Psoas muscle (tissue), 8 donors: ENCODE measurements around the gene PFKFB1. TPM values are rescaled to one million over a fixed set of nuclear protein-coding genes. Genes with fewer than 3 reads are reported as not detected.

Source experiments
- ATAC-seq, 4 donors: fragments of 200-7000 bp; cut with Tn5 transposase; one replicate each; pipeline ENCODE4 v1.9.1; 2020; ENCODE audit warnings: moderate library complexity in 3 of 4, mild to moderate bottlenecking in 2 of 4
- DNase-seq, 2 donors: peaks; one replicate each; pipeline ENCODE4 v3.0.0-alpha.2; 2020
- H3K27ac ChIP-seq: fragments of 200-600 bp; one replicate; pipeline ENCODE4 v1.8.0; 2022
- H3K27me3 ChIP-seq, 3 donors: fragments of 200-600 bp in 1 of 3; one replicate each; pipeline versions ENCODE4 v1.6.1 to v1.8.0; 2013 to 2022; ENCODE audit warnings: low read length in 2 of 3, mild to moderate bottlenecking in 2 of 3, moderate library complexity in 1 of 3; ENCODE audit not compliant: insufficient read depth in 3 of 3
- H3K36me3 ChIP-seq, 2 donors: fragments of 200-600 bp in 1 of 2; one replicate each; pipeline versions ENCODE4 v1.6.1 to v1.8.0; 2013 to 2022; ENCODE audit warnings: low read depth in 1 of 2, mild to moderate bottlenecking in 1 of 2, moderate library complexity in 1 of 2; ENCODE audit not compliant: insufficient read depth in 1 of 2
- H3K4me1 ChIP-seq: fragments of 200-600 bp; one replicate; pipeline ENCODE4 v1.8.0; 2022
- H3K4me3 ChIP-seq: fragments of 200-600 bp; one replicate; pipeline ENCODE4 v1.8.0; 2022; ENCODE audit warnings: mild to moderate bottlenecking
- H3K9me3 ChIP-seq: fragments of 200-600 bp; one replicate; pipeline ENCODE4 v1.8.0; 2022
- WGBS, 3 donors: extraction: QIAGEN DNeasy Blood & Tissue Kit; methylation state at CpG; one replicate each; pipeline versions ENCODE4 v1.1.6 to v1.1.7; 2013; 5-methylcytosine and 5-hydroxymethylcytosine counted together
- intact Hi-C, 2 donors: fragments of 100-400 bp; cut with DNase I; formaldehyde crosslinking; loops; one replicate each; pipeline versions ENCODE4 v1.11.0 to v1.14.2; 2022
- polyA plus RNA-seq, 3 donors: library from polyadenylated mRNA; stranded (reverse); fragments of 200-250 nt; gene quantifications; one replicate each; pipeline ENCODE4 v1.2.3, GENCODE V29; 2013
- total RNA-seq, 4 donors: library from RNA; stranded (reverse); fragmentation: NEBNext Ultra II Directional in 2 of 4; extraction: Animal tissue kit (Norgen Biotek cat#: 25700) in 2 of 4; gene quantifications; one replicate each; pipeline versions ENCODE4 v1.2.1 to v1.2.4, GENCODE V29; 2021 to 2023
- TF ChIP-seq, protein P1 (sequence below): fragments of 200-600 bp; IDR thresholded peaks from one replicate; pipeline ENCODE4 v1.8.0; 2022; ENCODE audit warnings: antibody characterized with exemption
- donor health status: healthy with polysubstance abuse.
- donor health status: DM: no; HTN: no; CAD: no; lungs with moderate emphysema.
- donor health status: Bipolar disorder and iron deficiency.
- donor health status: healthy.
- donor health status: DM: yes; HTN: yes; CAD: no.
- donor health status: DM: no; HTN: no; CAD: no.
- donor health status: DM: no; HTN: no; CAD: no.
- donor health status: DM: yes; HTN: yes; CAD: no.

PFKFB1 gene
- total and polyA plus RNA-seq, 7 donors = 1.4 to 21.8 (median 15.9) TPM

DNA sequence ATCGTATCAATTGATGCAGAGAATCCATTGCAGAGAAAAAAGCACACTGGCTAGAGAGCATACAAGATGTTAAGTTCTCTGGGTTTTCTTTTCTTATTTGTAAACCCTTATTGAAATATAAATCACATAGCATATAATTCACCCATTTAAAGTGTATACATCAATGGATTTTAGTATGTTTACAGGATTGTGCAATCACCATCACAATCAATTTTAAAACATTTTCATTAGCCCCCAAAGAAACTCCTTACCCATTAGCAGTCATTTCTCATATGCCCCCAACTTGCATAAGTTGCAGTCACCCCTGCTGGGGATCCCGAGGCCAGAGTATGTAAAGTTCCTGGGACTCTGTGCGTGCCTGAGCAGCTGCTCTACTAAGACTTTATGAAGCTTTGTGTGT, 108.2 kb downstream of the PFKFB1 start:
- H3K27ac ChIP-seq = no peak overlapping the region
- intact Hi-C loops = no loop called here
- ATAC-seq = no peak
- H3K9me3 ChIP-seq = no peaks in the 10 kb centered on the region
- TF ChIP-seq, protein P1, sequence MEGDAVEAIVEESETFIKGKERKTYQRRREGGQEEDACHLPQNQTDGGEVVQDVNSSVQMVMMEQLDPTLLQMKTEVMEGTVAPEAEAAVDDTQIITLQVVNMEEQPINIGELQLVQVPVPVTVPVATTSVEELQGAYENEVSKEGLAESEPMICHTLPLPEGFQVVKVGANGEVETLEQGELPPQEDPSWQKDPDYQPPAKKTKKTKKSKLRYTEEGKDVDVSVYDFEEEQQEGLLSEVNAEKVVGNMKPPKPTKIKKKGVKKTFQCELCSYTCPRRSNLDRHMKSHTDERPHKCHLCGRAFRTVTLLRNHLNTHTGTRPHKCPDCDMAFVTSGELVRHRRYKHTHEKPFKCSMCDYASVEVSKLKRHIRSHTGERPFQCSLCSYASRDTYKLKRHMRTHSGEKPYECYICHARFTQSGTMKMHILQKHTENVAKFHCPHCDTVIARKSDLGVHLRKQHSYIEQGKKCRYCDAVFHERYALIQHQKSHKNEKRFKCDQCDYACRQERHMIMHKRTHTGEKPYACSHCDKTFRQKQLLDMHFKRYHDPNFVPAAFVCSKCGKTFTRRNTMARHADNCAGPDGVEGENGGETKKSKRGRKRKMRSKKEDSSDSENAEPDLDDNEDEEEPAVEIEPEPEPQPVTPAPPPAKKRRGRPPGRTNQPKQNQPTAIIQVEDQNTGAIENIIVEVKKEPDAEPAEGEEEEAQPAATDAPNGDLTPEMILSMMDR = no peak
- H3K4me1 ChIP-seq = no peaks in the 10 kb centered on the region
- no peak overlapping the region for H3K4me3 ChIP-seq
- no peak for DNase-seq
- no peaks in the 10 kb centered on the region for H3K36me3 ChIP-seq
- peaks cover 0 to 14% (median 0%) of the 10 kb centered on the region in 3 donors for H3K27me3 ChIP-seq
- WGBS, 3 donors = 57 to 77% (median 73%) methylated on average over 3 of the region's 3 CpGs

Other genes with a start within 250 kb of the PFKFB1 start
- under 1 TPM in 1 of 4 donors, not detected in 3; 0.06 TPM for gene ITIH6, start 195.9 kb downstream of the PFKFB1 start, total RNA-seq
- under 1 TPM in 1 of 3 donors, not detected in 2; 0.01 TPM for gene ITIH6, start 195.9 kb downstream of the PFKFB1 start, polyA plus RNA-seq
- gene MAGED2, start 186.4 kb downstream of the PFKFB1 start, total RNA-seq = 10 to 100 TPM; 31.9 to 95.6 (median 58.2) TPM
- 10 to 100 TPM; 50.8 to 61.5 (median 51.6) TPM for gene MAGED2, start 186.4 kb downstream of the PFKFB1 start, polyA plus RNA-seq
- gene TRO, start 73.4 kb downstream of the PFKFB1 start, total RNA-seq = 1 to 10 TPM in 2 of 4 donors, under 1 TPM in 2; 0.61 to 4.2 (median 0.98) TPM
- gene TRO, start 73.4 kb downstream of the PFKFB1 start, polyA plus RNA-seq = under 1 TPM; 0.18 to 0.64 (median 0.52) TPM
- 10 to 100 TPM in 2 of 4 donors, 1 to 10 TPM in 2; 6.9 to 14.9 (median 10.0) TPM for gene APEX2, start 6.2 kb upstream of the PFKFB1 start, total RNA-seq
- gene APEX2, start 6.2 kb upstream of the PFKFB1 start, polyA plus RNA-seq = 10 to 100 TPM in 2 of 3 donors, 1 to 10 TPM in 1; 6.7 to 15.1 (median 10.9) TPM
- gene ALAS2, start 36.8 kb upstream of the PFKFB1 start, total RNA-seq = 1 to 10 TPM in 2 of 4 donors, under 1 TPM in 1, not detected in 1; 0.62 to 8.1 (median 6.0) TPM
- gene ALAS2, start 36.8 kb upstream of the PFKFB1 start, polyA plus RNA-seq = under 1 TPM in 1 of 3 donors, not detected in 2; 0.03 TPM
- not detected for gene PAGE2B, start 80.8 kb upstream of the PFKFB1 start, total RNA-seq
- gene PAGE2B, start 80.8 kb upstream of the PFKFB1 start, polyA plus RNA-seq = not detected
- gene PAGE2, start 94.8 kb upstream of the PFKFB1 start, total RNA-seq = not detected
- gene PAGE2, start 94.8 kb upstream of the PFKFB1 start, polyA plus RNA-seq = not detected
- gene PAGE5, start 226.2 kb upstream of the PFKFB1 start, total RNA-seq = not detected
- gene PAGE5, start 226.2 kb upstream of the PFKFB1 start, polyA plus RNA-seq = not detected